IPS DF 4.7 (cell line): ENCODE measurements around the gene IRS2.
"Not testable (repeated sequence)": the region's sequence is repeated elsewhere in the genome, so short reads cannot be mapped to it uniquely, and the experiment has no call there.

ENCODE experiments used
- DNase-seq: peaks from one replicate; pipeline ENCODE4 v3.0.0-alpha.2; 2013; ENCODE audit warnings: low spot score; ENCODE audit errors: extremely low read depth

Gene IRS2, protein sequence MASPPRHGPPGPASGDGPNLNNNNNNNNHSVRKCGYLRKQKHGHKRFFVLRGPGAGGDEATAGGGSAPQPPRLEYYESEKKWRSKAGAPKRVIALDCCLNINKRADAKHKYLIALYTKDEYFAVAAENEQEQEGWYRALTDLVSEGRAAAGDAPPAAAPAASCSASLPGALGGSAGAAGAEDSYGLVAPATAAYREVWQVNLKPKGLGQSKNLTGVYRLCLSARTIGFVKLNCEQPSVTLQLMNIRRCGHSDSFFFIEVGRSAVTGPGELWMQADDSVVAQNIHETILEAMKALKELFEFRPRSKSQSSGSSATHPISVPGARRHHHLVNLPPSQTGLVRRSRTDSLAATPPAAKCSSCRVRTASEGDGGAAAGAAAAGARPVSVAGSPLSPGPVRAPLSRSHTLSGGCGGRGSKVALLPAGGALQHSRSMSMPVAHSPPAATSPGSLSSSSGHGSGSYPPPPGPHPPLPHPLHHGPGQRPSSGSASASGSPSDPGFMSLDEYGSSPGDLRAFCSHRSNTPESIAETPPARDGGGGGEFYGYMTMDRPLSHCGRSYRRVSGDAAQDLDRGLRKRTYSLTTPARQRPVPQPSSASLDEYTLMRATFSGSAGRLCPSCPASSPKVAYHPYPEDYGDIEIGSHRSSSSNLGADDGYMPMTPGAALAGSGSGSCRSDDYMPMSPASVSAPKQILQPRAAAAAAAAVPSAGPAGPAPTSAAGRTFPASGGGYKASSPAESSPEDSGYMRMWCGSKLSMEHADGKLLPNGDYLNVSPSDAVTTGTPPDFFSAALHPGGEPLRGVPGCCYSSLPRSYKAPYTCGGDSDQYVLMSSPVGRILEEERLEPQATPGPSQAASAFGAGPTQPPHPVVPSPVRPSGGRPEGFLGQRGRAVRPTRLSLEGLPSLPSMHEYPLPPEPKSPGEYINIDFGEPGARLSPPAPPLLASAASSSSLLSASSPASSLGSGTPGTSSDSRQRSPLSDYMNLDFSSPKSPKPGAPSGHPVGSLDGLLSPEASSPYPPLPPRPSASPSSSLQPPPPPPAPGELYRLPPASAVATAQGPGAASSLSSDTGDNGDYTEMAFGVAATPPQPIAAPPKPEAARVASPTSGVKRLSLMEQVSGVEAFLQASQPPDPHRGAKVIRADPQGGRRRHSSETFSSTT (N-terminal part only)

DNA sequence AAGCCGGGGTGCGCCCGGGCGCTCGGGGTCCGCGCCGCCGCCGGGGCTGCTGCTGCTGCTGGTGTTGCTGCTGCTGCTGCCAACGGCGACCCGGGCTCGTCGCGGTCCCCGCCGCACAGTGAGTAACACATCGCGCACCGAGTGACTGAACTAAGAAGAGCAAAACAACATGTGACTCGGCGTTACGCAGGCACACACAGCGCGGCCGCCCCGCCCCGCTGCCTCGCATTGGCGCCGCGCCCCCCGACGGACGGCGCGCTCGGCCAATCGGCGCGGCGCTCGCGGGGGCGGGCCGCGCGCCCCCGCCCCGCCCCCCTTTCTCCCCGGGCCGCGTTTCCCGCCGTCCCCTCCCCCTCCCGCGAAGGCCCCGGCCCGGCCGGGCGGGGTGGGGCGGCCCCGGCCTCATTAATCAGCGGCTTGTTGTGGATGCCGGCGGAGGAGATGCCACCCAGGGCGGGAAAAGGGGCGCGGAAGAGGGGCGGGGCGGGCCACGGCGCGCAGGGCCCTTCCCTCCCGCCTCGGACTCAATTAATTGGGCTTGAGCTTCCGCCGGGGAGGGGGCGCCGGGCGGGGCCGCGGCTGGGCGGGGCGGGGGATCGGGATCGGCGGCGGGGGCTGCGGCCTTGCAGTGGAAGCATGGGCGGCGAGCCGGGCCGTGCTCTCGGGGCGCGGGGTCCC is at the start of gene IRS2:
TSS of gene IRS2 (minus strand) at position 127 of the 678 bp plus-strand sequence. CDS start 530 bp downstream, outside the sequence.
- DNase-seq = no peak

DNA sequence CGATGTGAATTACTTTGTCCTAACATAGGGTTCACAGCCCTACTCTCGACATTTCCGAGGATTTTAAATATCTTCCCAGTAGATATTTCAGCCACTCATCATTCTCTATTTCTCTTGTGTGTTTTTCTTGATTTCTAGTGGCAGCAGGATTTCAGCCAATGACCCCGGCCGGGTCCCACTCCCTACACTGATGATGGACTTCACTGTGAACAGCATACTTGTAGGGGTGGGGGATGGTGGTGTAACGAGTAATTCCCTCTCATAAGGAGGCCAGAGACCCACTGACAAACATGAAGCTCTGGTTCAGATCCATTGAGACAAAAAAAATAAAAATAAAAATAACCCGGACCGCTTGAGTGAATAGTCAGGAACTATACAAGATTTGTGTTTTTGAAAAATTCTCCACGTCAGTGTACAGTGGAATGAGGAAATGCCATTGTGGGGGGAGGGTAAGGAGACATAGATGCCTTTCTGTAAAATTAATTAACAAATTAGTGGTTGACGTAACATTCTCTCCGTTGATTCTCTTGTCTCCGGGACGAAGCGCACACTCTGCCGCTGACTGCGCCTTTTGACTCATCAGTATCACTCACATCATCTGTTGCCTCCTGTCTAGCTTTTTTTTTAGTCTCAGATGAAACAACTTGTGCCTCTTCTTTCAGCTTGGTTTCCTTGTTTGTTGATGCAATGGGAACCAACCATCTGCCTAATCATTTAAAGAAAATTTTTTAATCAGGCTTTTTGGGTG is 48.8 kb upstream of the IRS2 start:
- DNase-seq = no peak

DNA sequence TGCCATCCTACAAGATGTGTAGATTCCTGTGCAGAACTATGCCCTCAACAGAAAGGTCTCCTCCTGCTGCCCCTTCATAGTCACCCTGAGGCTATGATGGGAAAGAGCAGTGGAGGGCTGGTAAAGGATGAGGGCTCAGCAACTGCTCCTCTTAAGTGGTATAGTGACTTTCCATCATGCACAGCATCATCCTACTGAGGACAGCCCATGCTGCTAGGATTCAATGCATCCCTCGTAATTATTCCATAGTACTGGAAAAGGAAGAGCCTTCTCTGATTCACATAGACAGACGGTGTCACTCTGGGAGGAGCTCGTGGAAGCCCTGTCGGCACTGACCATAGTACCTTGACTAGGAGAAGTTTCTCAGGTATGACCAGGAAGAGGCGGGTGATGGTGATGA is 47.6 kb upstream of the IRS2 start:
- no peak for DNase-seq

DNA sequence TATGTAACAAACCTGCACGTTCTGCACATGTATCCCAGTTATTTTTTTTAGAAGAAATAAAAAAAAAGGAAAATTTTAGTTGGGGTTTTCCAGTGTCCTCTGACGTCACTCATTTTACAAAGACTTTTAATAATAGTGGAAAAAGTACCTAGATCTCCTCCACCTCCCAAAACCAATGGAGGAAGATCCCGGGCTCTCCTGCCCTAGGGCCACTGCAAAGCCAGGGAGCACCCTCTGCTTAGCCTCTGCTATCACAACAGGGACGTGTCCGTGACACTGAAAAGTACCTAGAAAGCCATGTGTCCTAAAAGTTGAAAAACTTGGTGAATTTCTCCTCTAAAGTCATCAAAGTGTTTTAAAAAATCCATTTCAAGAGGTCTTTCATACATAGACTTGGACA is 46.7 kb upstream of the IRS2 start:
- DNase-seq = no peak

GRCh38 chr13:109828591-109829316 is 42.4 kb upstream of the IRS2 start:
- DNase-seq = not testable (repeated sequence)

DNA sequence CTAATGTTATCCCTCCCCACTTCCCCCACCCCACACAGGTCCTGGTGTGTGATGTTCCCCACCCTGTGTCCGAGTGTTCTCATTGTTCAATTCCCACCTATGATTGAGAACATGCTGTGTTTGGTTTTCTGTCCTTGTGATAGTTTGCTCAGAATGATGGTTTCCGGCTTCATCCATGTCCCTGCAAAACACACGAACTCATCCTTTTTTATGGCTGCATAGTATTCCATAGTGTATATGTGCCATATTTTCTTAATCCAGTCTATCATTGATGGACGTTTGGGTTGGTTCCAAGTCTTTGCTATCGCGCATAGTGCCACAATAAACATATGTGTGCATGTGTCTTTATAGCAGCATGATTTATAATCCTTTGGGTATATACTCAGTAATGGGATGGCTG is 36.8 kb upstream of the IRS2 start:
- DNase-seq = not testable (repeated sequence)

- no peak for DNase-seq
Measured at GRCh38 chr13:109821103-109821502, 34.7 kb upstream of the IRS2 start.

DNA sequence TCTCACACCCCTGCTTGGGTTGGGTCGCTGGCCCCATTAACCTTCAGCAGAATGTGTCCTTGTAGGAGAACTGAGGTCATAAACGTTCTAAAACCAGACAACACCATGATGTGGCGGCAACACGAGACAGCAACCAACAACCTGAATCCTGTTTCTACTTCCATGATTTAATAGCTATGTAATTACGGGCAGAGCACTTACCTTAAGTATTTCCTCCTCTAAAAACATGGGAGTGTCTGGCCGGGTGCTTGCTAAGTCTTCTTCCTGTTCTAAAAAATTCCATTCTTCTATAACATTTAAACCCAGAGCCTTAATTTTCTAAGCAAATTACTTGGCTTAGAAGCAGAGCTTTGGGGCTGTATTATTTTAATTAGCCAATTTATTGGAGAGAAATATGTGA is 33.5 kb upstream of the IRS2 start:
- no peak for DNase-seq

DNA sequence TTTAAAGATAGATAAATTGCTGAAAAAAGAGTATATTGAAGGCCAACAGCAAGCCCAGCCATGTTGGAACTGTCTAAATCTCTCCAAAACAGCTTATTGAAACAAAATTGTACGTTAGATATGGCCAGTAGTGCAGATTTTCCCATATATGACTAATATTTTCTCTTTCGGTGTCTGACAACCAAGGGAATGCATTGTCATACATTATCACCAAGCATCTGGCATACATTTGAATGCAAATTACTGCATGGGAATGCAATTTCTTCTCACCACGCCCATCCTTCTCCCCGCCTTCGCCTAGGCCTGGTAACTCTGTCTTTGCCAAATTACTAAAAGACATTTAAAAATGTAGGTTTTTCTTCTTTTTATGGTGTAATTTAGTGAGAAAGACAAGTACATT is 32.5 kb upstream of the IRS2 start:
- no peak for DNase-seq

DNA sequence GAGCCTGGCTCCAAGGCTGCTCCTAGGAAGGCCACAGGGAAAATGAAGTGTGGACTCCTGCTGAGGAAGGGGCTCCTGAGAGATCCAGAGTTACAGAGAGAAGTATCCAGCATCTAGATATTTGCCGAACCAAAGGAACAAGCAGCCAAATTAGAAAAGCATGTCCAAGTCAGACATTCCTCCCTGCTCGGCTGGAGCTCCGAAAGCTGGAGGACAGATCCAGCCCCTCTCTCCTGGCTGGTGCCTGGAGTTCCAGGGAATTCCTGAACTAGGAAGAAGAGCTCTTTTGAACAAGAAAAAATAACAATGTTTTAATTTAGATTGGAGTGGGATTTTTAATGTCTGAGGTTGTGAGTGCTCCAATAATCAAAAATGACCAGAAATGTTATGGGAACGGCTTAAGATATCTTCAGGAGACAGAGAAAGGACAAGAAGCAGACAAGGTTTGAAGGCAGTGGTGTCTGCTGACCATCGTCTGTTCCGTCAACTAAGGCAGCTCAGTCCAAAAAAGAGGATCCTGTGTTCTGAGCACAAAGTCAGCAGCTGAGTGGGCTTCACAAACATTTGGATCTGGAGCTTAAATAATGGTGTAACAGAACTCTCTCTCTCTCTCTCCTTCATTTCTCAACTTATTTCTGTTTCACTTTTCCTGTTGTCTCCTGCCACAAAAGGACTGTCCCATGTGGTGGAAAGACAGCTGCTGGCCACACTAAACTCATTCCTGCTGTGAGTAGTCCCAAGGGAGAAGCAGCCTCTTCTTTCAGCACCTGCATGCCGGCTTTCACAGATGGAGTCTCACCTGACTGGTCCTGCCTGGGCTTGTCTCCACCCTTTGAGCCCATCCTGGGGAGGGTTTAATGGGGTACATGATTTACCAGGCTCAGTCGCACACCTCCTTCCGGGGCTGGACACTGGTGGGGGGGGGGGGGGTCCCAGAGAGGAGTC is 31.5 kb upstream of the IRS2 start:
- no peak for DNase-seq

- no peak for DNase-seq
Measured at GRCh38 chr13:109816808-109817203, 30.4 kb upstream of the IRS2 start.

DNA sequence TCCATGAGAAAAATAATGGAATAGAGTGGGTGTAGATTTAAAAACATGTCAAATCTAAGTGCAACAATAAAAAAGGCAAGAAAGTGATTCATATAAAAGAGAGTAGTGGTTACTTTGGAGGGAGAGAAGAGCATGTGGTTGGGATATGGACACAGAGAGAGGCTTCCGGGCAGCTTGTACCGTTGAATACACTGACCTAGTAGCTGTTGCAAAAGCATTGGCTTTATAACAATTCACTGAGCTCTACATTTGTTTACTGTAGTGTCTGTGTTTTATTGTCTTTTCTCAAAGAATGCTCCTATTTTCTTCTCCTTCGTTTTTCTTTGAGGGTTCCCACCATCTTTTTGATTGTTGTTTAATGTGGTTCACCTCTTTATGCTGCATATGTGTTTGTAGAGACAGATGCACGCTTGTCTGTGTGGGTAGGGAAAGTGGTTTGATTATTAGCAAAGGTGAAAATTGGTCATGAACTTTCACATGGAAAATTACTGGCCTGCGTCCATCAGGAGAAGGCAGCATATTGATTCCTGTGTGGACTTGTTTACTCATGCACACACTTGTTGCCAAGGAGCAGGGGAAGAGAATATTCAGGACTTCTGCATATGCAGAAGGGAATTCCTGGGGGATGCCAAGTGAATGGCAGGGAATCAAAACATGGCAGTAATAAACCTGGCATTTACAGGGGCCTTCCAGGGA is 29.9 kb upstream of the IRS2 start:
- DNase-seq = no peak

- DNase-seq = no peak
Measured at GRCh38 chr13:109815651-109816050, 29.3 kb upstream of the IRS2 start.

DNA sequence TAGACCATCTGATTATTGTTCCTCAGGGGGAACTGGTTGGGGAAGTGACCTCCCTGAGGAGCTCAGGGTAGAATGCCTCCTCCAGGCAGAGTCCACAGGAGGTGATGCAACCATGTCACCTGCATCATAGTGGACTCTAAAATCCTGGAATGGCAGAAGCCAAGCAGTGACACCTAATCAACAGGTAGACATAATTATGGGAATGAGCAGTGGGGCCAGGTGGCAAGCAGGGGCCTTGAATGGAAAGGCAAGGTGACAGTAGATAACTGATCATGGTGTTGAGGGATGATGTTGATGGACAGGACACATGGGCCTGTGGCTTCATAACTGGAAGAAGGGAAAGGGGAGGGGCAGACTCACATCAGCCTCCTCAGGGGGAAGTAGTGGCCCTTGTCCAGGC is 27.3 kb upstream of the IRS2 start:
- no peak for DNase-seq

- DNase-seq = no peak
Measured at GRCh38 chr13:109812382-109812781, 26.0 kb upstream of the IRS2 start.

GRCh38 chr13:109810761-109811510 is 24.6 kb upstream of the IRS2 start:
- DNase-seq = no peak

DNA sequence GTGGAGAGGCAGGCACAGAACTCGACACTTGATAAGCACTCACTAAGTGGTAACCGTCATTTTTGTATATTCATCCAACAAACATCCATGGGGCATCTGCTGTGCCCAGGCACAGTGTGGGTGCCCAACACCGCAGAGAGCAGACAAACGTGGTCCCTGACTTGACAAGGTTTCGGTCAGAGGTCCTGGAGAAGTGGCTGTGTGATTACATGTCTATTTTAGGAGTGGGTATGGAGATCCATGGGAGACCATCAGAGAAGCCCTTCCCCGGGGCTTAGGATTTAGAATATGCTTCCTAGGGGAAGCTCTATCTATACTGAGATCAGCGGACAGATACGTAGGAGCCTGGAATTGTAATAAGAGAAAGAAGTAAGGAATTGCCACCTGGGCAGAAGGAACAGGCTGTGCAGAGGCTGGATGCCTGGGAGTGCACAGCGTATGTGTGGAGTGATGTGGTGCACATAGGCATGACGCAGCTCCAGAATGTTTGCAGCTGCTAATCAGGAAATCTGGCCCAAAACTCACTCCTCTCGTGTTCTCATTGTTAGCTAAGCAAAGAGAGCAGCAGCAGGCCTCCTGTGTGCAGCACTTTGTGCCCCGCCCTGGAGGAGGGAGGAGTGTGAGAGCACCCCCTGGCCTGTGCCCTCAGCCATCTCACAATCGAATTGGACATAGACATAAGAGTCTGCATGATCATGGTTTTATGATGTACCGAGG is 23.0 kb upstream of the IRS2 start:
- no peak for DNase-seq
